GM12865 (cell line): ENCODE results near the gene TPM1.

Source experiments
- DNase-seq: peaks from one replicate; pipeline ENCODE4 v3.0.0; 2010; ENCODE audit warnings: low read depth
- H3K4me3 ChIP-seq: 2 replicates; pipeline ENCODE4 v1.5.1; 2011; ENCODE audit warnings: mild to moderate bottlenecking, low read depth, low read length, control low read depth
- TF ChIP-seq, protein P1 (sequence below): IDR thresholded peaks from 2 replicates; pipeline ENCODE4 v1.5.1; 2011; ENCODE audit warnings: low read length, control low read depth, low read depth, inconsistent platforms; ENCODE audit not compliant: insufficient read depth; ENCODE audit errors: missing control alignments

The TPM1 gene

GRCh38 chr15:63067976-63068743 lies 25.6 kb downstream of the TPM1 start:
- DNase-seq: no peak
- H3K4me3 ChIP-seq: no peak overlapping the region
- TF ChIP-seq, protein P1, sequence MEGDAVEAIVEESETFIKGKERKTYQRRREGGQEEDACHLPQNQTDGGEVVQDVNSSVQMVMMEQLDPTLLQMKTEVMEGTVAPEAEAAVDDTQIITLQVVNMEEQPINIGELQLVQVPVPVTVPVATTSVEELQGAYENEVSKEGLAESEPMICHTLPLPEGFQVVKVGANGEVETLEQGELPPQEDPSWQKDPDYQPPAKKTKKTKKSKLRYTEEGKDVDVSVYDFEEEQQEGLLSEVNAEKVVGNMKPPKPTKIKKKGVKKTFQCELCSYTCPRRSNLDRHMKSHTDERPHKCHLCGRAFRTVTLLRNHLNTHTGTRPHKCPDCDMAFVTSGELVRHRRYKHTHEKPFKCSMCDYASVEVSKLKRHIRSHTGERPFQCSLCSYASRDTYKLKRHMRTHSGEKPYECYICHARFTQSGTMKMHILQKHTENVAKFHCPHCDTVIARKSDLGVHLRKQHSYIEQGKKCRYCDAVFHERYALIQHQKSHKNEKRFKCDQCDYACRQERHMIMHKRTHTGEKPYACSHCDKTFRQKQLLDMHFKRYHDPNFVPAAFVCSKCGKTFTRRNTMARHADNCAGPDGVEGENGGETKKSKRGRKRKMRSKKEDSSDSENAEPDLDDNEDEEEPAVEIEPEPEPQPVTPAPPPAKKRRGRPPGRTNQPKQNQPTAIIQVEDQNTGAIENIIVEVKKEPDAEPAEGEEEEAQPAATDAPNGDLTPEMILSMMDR: no peak

- DNase-seq: no peak
- TF ChIP-seq, protein P1: no peak
- H3K4me3 ChIP-seq: no peak overlapping the region
These were observed 27.1 kb downstream of the TPM1 start for GRCh38 chr15:63069616-63070090.

- H3K4me3 ChIP-seq: no peak overlapping the region
- TF ChIP-seq, protein P1: no peak
- peak; percentile 62 for DNase-seq
These were observed 28.2 kb downstream of the TPM1 start for GRCh38 chr15:63070681-63071129.

- TF ChIP-seq, protein P1: no peak
- DNase-seq: no peak
- no peak overlapping the region for H3K4me3 ChIP-seq
These were observed 28.9 kb downstream of the TPM1 start for GRCh38 chr15:63071288-63071909.

DNA sequence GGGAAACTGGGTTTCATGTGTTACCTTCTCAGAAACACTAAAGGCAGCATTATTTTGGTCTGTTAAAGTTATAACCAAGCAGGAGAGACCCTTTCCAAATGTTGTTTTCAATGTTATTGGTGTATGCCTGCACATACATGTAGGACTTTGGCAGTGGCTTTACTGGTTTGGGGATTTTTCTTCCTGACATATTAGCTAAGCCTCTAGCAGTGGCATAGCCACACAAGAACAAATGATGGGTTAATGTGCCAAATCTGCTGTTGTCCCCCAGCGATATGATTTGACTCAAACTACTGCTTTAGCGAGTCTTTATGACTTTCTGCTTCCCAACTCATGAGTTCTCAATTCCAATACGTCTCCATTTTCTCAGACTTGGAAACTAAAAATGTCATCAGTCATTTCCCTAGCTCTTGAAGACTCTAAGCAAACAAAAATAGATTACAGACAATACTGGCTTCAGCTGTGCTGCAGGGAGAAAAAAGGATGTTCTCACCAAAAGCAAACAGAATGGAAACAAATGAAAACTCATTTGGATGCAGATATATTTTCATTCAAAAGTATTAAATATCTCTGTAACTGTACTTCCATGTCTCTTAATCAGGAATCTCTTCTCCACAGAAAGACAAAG lies 29.6 kb downstream of the TPM1 start:
- TF ChIP-seq, protein P1: no peak
- DNase-seq: no peak
- H3K4me3 ChIP-seq: no peak overlapping the region

GRCh38 chr15:63072809-63073277 lies 30.3 kb downstream of the TPM1 start:
- DNase-seq: no peak

More at GRCh38 chr15:63072809-63073277, 30.3 kb downstream of the TPM1 start:
- no peak overlapping the region for H3K4me3 ChIP-seq
- TF ChIP-seq, protein P1: no peak
